NCI-H524 (cell line): Measurements from ENCODE around the gene CRACDL.

Experiments
- DNase-seq, 2 experiments: peaks; one replicate each; lab custom pipeline; 2025; lab: John Stamatoyannopoulos, UW

Gene CRACDL

GRCh38 chr2:98927027-98927426 lies 9.0 kb downstream of the CRACDL start:
- DNase-seq: no peak

GRCh38 chr2:98926601-98927000 lies 9.4 kb downstream of the CRACDL start:
- DNase-seq: no peak

DNA sequence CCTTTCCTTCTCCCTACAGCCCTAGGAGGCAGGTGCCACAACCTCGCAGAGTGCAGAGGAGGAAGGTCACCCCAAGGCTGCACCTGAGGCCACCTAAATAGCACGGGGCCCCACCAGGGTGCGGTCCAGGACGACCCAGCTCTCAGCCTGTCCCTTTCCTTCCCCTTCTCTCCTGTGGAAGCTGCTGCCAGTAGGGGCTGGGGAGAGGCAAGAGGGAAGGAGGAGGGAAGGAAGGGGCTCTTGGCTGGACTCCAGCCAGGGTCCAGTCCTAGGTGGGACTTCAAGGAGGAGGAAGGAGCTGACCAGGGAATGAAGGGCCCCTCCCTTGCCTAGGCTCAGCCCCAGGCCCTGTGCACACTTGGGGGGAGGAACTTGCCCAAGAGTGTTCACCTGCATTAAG lies 11.1 kb downstream of the CRACDL start:
- no peak for DNase-seq

GRCh38 chr2:98924038-98924830 lies 11.8 kb downstream of the CRACDL start:
- peak in 1 of 2 experiments; percentile 59 for DNase-seq

DNA sequence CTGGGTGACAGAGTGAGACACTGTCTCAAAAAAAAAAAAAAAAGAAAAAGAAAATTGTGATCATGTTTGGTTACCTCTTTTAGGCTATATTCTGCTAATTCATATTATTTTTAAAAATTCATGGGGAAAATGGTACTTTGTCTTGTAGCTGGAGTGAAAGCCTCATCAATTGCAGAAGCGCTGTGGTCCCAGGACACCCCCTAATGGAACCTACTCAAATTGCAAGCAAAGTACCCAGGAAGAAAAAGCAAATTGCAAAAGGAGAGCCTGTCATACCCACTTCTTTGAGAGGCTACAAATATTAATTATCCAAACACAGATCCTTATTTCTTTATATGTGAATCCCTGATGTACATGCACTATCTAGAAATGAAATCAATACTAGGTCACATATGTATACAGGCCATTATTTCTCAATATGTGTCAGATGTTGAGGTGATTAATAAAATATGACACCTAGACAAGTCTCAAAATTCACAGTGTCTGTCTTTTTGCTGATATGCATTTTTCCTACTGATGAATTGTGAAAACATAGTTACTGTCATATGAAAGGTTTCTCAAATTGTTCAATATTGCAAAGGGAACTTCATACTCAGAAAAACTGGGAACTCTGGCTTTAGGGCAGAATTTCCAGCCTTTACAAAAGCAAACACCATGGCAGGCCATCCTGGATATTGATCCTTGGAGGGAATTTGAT lies 12.6 kb downstream of the CRACDL start:
- no peak for DNase-seq

GRCh38 chr2:98921062-98921461 lies 15.0 kb downstream of the CRACDL start:
- DNase-seq: no peak

GRCh38 chr2:98917031-98917471 lies 19.0 kb downstream of the CRACDL start:
- DNase-seq: no peak

- DNase-seq: no peak
Observed at GRCh38 chr2:98915751-98916358, 20.2 kb downstream of the CRACDL start.

DNA sequence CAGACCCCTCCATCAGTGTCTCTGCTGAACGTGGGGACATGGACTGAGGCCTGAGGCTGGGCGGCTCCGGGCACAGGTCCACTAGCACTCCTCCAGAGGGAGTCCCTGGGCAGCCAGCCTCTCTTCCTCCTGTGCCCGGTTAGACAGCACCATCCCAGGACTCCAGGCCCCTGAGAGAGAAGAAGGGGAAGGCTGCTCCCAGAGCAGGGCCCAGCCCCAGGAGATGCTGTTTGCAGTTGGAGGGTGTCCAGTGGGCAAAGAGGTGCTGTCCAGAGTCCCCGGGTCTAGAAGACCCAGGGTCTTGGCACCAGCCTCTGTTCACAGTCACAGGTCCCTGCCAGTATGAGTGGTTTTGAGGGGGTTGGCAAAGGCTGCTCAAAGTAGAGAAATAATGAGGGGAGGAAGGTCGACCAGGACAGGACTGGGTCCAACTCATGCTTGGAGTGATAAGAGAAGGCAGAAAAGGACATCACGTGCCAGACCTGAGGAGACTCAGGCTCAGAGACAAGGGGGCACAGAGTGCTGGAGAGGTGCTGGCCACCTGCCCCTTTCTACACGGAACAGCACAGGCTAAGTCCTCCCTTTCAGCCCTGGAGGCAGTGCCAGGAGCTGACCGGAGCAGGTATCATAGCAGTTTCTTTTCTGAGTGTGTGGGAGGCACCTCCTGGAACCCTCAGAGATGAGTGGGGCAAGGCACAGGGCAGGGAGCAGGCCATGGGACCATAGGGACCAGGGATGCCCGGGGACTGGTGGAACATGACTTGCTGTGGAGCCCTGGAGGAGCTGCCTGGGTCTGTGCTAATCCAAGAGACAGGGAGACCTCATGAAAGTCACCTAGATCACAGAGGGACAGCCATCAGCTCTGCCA lies 21.1 kb downstream of the CRACDL start:
- DNase-seq: no peak

- DNase-seq: no peak
Observed at GRCh38 chr2:98913916-98914712, 21.9 kb downstream of the CRACDL start.

- DNase-seq: no peak
Observed at GRCh38 chr2:98912957-98913915, 22.8 kb downstream of the CRACDL start.

DNA sequence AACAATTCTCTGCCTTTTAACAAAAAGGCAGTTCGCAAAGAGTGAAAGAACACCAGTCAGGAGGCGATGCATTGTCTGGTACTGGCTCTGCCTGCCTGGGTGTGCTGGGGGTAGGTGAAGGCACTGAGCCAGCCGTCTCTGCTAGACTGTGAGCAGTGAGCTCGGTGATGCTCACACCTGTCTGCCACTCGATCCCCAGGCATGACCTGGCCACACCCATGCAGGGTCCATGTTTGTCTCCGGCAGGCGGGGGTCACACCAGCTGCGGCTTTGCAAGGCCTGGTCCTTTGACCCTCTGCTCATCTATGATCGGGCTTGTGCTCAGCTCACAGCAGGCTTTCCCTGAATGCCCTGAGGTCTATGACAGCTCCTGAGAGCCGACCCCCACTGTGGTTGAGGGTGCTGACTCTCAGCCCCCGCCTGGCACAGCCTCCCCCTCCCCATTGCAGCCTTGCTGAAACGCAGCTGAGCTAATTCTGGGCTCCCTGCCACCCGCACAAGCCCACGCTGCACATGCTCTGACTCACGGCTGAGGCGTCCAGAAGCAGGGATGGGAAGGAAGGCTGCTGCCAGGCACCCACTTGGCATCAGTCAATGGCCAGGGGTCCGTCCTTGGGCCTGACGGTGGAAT lies 23.7 kb downstream of the CRACDL start:
- no peak for DNase-seq

DNA sequence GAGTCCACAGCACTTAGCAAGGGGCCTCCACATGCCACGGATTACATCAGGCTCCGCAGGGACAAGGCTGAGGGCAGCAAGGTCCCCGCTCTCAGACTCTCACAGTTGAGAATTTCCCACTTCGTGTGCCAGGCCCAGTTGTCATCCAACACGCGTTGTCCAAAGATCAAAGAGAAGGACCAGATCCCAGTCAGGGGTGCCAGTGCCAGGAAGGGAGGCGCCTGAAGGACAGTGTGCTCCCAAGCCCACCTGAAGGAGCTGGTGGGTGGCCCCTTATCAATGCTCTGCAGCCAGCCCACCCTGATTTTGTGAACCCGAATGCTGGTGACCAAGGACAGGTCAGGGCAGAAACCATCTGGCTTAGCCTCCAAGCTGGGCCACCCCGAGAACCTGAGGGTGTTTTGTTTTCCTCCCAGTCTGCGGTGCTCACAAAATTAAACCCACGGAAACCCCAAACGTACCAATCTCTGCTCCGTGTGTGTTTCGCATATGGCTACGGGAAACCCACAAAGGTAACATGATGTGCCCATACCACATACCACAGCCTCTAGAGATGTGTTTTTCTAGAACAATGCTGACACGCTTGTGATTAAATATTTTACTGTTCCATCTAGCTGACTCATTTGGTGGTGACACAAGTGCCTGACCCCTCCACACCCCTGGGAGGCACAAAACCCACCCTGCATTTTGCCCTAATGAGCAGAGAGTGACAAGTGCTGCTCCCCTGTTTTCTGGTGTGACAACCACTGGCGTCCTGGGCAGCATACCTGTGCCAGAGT lies 24.5 kb downstream of the CRACDL start:
- no peak for DNase-seq

DNA sequence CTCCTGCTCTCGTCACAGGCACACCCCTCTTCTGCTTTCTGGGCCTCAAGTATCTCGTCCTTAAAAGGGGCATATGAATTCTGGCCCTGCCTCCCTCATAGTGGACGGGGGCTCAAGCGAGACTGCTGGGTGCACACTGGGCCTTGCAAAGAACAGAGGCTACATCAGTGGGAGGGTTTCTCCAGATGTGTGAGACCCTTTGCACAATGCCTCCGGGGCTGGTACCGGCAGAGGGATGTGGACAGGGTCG lies 25.0 kb downstream of the CRACDL start:
- DNase-seq: no peak

DNA sequence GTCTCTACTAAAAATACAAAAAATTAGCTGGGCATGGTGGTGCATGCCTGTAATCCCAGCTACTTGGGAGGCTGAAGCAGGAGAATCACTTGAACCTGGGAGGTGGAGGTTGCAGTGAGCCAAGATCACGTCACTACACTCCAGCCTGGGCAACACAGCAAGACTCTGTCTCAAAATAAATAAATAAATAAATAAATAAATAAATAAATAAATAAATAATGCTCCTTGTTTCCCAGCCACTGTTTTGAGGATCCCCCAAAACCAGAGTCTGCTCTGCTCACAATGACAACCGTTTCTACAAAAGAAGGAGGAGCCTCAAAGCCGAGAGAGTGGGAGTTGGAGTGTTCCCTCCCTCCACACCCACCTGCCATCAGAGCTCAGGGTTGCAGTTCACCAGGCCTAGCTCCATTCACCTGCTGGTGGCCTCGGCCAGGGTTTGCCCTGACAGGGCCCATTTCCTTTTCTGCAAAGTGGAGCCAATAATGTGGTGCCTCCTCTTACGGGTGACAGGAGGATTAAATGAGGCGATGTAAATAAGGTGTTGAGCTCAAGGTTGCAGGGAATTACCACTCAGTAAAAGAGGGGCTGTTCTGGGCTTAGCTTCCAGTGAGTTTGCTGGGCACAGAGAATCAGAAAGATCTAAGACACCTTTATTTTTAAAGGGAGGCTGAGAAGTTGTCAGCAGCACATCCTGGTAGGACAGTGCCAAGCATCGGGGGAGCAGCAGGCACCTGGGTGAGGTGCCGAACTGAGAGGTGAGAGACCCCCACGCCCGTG lies 25.5 kb downstream of the CRACDL start:
- no peak for DNase-seq

DNA sequence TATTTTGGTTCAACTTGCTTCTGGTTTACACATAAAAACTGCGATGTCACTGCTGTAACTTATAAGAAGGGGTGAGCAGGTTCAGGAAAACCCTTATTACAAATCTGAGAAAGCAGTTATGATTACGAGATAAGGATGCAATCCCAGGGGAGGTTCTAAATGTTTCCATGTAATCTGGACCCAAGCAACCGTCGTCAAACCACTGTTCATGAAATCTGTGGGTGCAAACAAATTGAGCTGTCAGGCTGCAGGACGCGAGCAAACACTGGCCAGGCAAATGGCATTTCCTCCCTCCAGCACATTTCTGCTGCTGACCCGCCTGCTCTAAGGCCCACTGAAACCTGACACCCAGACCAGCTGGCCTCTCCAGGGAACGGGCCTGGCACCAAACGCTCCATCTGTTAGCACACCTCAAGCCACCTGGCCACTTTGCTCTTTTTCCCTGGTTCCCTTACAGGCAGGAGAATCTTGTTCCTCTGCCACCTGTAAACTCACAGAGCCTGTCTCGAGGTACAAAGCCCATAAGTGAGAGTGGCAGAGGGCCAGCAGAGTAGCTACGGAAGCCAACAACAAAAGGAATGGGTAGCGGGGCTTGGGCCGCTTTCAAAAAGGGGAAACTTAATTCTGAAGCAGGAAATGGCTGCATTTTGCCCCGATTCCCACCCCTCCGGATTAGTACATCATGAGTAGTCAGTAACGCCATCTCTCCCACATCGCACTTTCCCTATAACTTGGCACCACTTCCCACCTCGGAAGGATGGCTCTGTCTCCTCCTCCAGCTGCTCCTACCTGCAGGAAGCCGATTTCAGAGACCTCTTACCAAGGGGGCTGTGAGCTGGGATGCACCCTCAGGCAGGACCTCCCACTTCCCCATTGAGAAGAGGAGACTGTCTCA lies 26.5 kb downstream of the CRACDL start:
- DNase-seq: peak; percentile 95 to 97

DNA sequence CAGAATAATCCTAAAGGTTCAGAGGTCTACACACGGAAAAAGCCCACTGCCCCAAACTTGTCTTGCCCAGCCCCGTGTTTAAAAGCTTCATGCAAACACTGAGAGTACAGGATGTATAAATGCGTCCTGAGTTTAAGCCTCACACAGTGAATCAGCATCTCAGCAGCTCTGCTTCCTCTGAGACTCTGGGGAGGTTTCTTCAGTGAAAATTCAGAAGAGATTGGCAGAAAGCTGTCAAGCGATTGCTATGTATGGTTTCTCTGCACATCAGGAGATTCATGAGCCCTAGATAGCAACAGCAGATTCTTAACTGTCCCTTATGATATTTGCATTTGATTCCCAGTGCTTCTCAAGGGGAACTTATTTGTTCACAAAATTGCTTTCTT lies 27.1 kb downstream of the CRACDL start:
- DNase-seq: peak in 1 of 2 experiments; percentile 65
